OCI-LY7 (cell line): ENCODE results near the gene APIP. TPM values are rescaled to one million over a fixed set of nuclear protein-coding genes. Genes with fewer than 3 reads are reported as not detected.
A peak's percentile ranks its signal among the peaks of the same experiment; 100 is the strongest.

Source experiments
- BruUV-seq: library from RNA; stranded (reverse); fragments of 400-500 nt; replicated peaks from 2 replicates; lab custom pipeline; 2021; lab: Mats Ljungman, UMichigan
- CTCF ChIA-PET: fragments of 300-600 bp; sonication (Branson Sonifier 250); formaldehyde crosslinking; loops from one replicate; lab custom pipeline; 2022; ENCODE audit warnings: antibody characterized with exemption; ENCODE audit not compliant: unreplicated experiment; lab: Charles Lee
- POLR2A ChIA-PET: fragments of 300-600 bp; sonication (Branson Sonifier 250); formaldehyde crosslinking; loops from one replicate; lab custom pipeline; 2022; ENCODE audit warnings: antibody characterized with exemption; lab: Charles Lee
- DNase-seq: peaks from one replicate; pipeline ENCODE4 v3.0.0-alpha.2; 2015; ENCODE audit warnings: low spot score
- H2AFZ ChIP-seq: fragments of 200-600 bp; sonication (generic), shearing (Covaris generic); 2 replicates; pipeline ENCODE4 v1.6.1; 2014; ENCODE audit warnings: mild to moderate bottlenecking, antibody characterized with exemption, low read length, moderate library complexity
- H3K27ac ChIP-seq: fragments of 200-600 bp; sonication (generic); 2 replicates; pipeline ENCODE4 v1.5.1; 2014; ENCODE audit warnings: mixed run types, low read depth, mild to moderate bottlenecking, moderate library complexity, low read length, inconsistent platforms; ENCODE audit not compliant: poor library complexity, severe bottlenecking
- H3K36me3 ChIP-seq: fragments of 200-600 bp; sonication (generic); 2 replicates; pipeline ENCODE4 v1.6.1; 2014; ENCODE audit warnings: mild to moderate bottlenecking, antibody characterized with exemption, low read length, moderate library complexity, mixed read lengths; ENCODE audit not compliant: insufficient read depth
- H3K4me1 ChIP-seq: fragments of 200-600 bp; sonication (generic); 2 replicates; pipeline ENCODE4 v1.5.1; 2014; ENCODE audit warnings: mild to moderate bottlenecking, low read length; ENCODE audit not compliant: insufficient read depth, poor library complexity, severe bottlenecking
- H3K4me2 ChIP-seq: fragments of 200-600 bp; sonication (generic); 2 replicates; pipeline ENCODE4 v1.6.1; 2014; ENCODE audit warnings: mild to moderate bottlenecking, low read length
- H3K4me3 ChIP-seq: fragments of 200-600 bp; sonication (generic); 2 replicates; pipeline ENCODE4 v1.5.1; 2014; ENCODE audit warnings: mild to moderate bottlenecking, low read depth, low read length; ENCODE audit not compliant: poor library complexity, severe bottlenecking
- H3K79me2 ChIP-seq: fragments of 200-600 bp; sonication (generic); 2 replicates; pipeline ENCODE4 v1.6.1; 2016; ENCODE audit warnings: low read depth, mild to moderate bottlenecking, low read length, moderate library complexity, mixed read lengths; ENCODE audit not compliant: insufficient read depth
- H3K9me2 ChIP-seq: fragments of 200-600 bp; sonication (generic); 2 replicates; pipeline ENCODE4 v1.6.1; 2016; ENCODE audit warnings: mild to moderate bottlenecking, low read length, mixed read lengths; ENCODE audit not compliant: insufficient read depth
- H3K9me3 ChIP-seq: fragments of 200-600 bp; sonication (generic); 2 replicates; pipeline ENCODE4 v1.6.1; 2014; ENCODE audit warnings: mild to moderate bottlenecking, mixed run types, low read length, mixed read lengths
- H4K20me1 ChIP-seq: fragments of 200-600 bp; sonication (generic); 2 replicates; pipeline ENCODE4 v1.6.1; 2014; ENCODE audit warnings: mild to moderate bottlenecking, antibody characterized with exemption, low read length, moderate library complexity, mixed read lengths; ENCODE audit not compliant: insufficient read depth
- EZH2phosphoT487 ChIP-seq: fragments of 200-600 bp; sonication (generic); IDR thresholded peaks from 2 replicates; pipeline ENCODE4 v1.6.1; 2018; ENCODE audit warnings: low read depth, borderline replicate concordance, mild to moderate bottlenecking, mixed run types, antibody characterized with exemption, low read length, moderate library complexity, mixed read lengths
- intact Hi-C: fragments of 100-400 bp; cut with micrococcal nuclease; formaldehyde crosslinking; loops from one replicate; pipeline ENCODE4 v1.10.0; 2022; ENCODE audit not compliant: unreplicated experiment
- total RNA-seq, 2 experiments: library from RNA; depleted of rRNA in 1 of 2; stranded (reverse); fragments of >200 nt in 1 of 2; shearing (Covaris generic) in 1 of 2; gene quantifications; 2 replicates each; pipeline ENCODE4 v1.2.3, GENCODE V29; 2014 to 2022
- TF ChIP-seq, protein P1 (sequence below): fragments of 200-600 bp; sonication (generic); conservative IDR thresholded peaks from 2 replicates; pipeline ENCODE4 v1.5.1; 2014; ENCODE audit warnings: mild to moderate bottlenecking, antibody characterized with exemption, low read length, moderate library complexity, mixed read lengths

APIP gene
- total RNA-seq, 2 experiments from 2014 or later = 40.7 to 66.2 TPM

DNA sequence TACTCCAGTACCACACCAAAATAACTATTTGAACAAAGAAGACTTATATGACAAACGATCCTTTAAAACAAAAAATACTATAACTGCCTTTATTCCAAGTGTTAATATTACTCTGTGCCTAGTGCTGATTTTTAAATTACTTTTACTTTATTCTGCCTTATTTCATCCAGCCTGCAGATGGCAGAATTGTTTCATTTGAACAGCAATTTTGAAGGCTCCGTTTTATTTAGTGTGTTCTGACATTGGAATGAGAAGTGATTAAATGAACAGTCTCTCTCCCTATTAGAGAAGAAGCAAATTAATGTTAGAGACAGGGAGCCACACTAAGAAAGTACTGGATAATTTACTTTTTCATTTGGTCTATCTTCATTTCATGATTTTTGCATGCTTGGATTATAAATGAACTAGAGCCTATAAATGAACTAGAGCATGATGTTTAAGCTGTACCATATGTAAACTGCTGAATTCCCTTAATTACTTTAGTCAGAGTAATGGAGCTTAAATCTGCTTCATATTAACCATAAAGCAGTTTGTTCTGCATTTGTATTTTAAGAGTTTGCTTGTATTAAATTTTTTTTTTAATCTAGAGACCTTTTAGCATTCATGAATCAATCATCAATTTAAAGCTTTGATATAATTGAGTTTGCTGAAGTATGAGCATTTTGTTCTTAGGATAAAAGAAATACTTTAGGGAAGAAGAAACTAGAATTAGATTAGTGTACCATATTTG is 10.1 kb upstream of the APIP start:
- no peak overlapping the region for H3K4me3 ChIP-seq
- no peak overlapping the region for H3K4me2 ChIP-seq
- peak; percentile 58 for DNase-seq
- H2AFZ ChIP-seq = no peak overlapping the region
- no peaks in the 10 kb centered on the region for H3K4me1 ChIP-seq
- H3K36me3 ChIP-seq = no peaks in the 10 kb centered on the region; the same call in 1 of the 2 replicates
- no peaks in the 10 kb centered on the region for H3K9me3 ChIP-seq
- H3K9me2 ChIP-seq = no peaks in the 10 kb centered on the region
- no peak overlapping the region for H3K27ac ChIP-seq
- H4K20me1 ChIP-seq = peaks cover 24% of the 10 kb centered on the region
- CTCF ChIA-PET = interaction anchor here (1.0 to 1.4 kb wide), 2 partner anchors 41 to 311 kb away, joined by 3 to 4 read pairs; no protein-coding TSS in a partner anchor
- H3K79me2 ChIP-seq = peaks cover 11% of the 10 kb centered on the region; the same call in 1 of the 2 replicates
- BruUV-seq = no TSS peak
- intact Hi-C loops = loop anchor here (1.0 to 5.0 kb wide), 5 partner anchors 71 to 466 kb away; no protein-coding TSS in a partner anchor
- no peak for TF ChIP-seq EZH2phosphoT487
- TF ChIP-seq, protein P1, sequence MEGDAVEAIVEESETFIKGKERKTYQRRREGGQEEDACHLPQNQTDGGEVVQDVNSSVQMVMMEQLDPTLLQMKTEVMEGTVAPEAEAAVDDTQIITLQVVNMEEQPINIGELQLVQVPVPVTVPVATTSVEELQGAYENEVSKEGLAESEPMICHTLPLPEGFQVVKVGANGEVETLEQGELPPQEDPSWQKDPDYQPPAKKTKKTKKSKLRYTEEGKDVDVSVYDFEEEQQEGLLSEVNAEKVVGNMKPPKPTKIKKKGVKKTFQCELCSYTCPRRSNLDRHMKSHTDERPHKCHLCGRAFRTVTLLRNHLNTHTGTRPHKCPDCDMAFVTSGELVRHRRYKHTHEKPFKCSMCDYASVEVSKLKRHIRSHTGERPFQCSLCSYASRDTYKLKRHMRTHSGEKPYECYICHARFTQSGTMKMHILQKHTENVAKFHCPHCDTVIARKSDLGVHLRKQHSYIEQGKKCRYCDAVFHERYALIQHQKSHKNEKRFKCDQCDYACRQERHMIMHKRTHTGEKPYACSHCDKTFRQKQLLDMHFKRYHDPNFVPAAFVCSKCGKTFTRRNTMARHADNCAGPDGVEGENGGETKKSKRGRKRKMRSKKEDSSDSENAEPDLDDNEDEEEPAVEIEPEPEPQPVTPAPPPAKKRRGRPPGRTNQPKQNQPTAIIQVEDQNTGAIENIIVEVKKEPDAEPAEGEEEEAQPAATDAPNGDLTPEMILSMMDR = peak; percentile 97
- POLR2A ChIA-PET = interaction anchor here (0.7 to 1.6 kb wide), 8 partner anchors 9 to 461 kb away, joined by 3 to 6 read pairs (median 3); partner anchors contain the start of gene PDHX

- H3K27ac ChIP-seq = no peak overlapping the region
- no peak for DNase-seq
- BruUV-seq = no TSS peak
- H3K79me2 ChIP-seq = peaks cover 11% of the 10 kb centered on the region; the same call in 1 of the 2 replicates
- no peak overlapping the region for H3K4me3 ChIP-seq
- intact Hi-C loops = loop anchor here (5.0 kb wide), 3 partner anchors 73 to 383 kb away; no protein-coding TSS in a partner anchor
- H4K20me1 ChIP-seq = peaks cover 24% of the 10 kb centered on the region
- no peak overlapping the region for H3K4me2 ChIP-seq
- no peak for TF ChIP-seq EZH2phosphoT487
- TF ChIP-seq, protein P1 = no peak
- peaks cover 6% of the 10 kb centered on the region; the same call in 1 of the 2 replicates for H3K36me3 ChIP-seq
- H3K4me1 ChIP-seq = no peaks in the 10 kb centered on the region
- no peaks in the 10 kb centered on the region for H3K9me2 ChIP-seq
- H2AFZ ChIP-seq = no peak overlapping the region
- H3K9me3 ChIP-seq = no peaks in the 10 kb centered on the region
- ChIA-PET CTCF (interaction anchor here (1.4 kb wide), 1 partner anchor 312 kb away, joined by 4 read pairs; no protein-coding TSS in a partner anchor), POLR2A (interaction anchor here (0.7 to 1.2 kb wide), 3 partner anchors 9 to 112 kb away, joined by 3 to 10 read pairs (median 3); no protein-coding TSS in a partner anchor)
Measured at GRCh38 chr11:34924714-34925113, 8.5 kb upstream of the APIP start.
